Hepatic stellate cell (primary cell): ENCODE results near the gene BCAS3.
A peak's percentile ranks its signal among the peaks of the same experiment; 100 is the strongest.

Experiments used
- DNase-seq: peaks from one replicate; pipeline ENCODE4 v3.0.0; 2011; ENCODE audit warnings: low spot score

Gene BCAS3

GRCh38 chr17:61202564-61202963 lies 524.9 kb downstream of the BCAS3 start:
- no peak for DNase-seq

DNA sequence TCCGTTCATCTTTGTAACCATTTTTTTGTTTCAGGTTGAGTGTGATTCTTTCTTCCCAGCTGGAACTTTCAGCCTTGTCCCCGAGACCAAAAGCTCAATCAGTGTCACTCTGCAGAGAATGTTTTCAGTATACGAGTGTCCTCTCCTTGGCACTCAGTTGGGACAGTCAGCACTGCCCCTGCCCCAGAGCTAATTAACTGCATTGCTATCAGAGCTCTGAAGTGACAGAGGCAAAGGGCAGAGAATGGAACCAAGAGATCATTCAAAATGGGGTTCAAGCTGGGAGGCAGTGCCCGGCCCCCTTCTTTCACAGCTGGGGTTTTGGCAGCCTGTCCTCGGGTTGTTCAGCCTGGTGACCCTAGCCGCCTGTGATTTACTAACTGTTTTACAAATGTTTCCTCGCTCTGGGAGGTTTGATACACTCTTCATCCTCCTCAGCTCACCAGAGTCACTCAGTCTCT lies 526.0 kb downstream of the BCAS3 start:
- no peak for DNase-seq

GRCh38 chr17:61204456-61204855 lies 526.8 kb downstream of the BCAS3 start:
- no peak for DNase-seq

GRCh38 chr17:61205401-61205800 lies 527.8 kb downstream of the BCAS3 start:
- no peak for DNase-seq

- no peak for DNase-seq
These were observed 528.3 kb downstream of the BCAS3 start for GRCh38 chr17:61205931-61206330.

DNA sequence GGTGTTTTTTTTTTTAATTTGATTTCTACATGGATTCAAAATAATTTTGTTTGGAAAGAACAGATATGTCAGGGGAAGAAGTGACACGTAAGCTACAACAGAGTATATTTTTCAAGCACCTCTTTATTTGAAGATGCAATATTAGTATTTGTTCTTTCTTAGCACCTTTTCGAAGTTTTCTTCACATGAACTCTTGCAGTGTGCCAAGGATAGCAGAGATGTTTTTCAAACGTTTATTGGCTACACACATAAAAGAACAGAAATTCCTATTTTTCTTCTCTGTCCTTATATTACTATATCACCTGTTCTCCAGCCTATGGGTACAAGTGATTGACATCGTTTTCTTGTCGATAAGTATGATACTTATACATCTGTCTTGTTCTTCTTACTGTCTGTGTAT lies 529.3 kb downstream of the BCAS3 start:
- no peak for DNase-seq

DNA sequence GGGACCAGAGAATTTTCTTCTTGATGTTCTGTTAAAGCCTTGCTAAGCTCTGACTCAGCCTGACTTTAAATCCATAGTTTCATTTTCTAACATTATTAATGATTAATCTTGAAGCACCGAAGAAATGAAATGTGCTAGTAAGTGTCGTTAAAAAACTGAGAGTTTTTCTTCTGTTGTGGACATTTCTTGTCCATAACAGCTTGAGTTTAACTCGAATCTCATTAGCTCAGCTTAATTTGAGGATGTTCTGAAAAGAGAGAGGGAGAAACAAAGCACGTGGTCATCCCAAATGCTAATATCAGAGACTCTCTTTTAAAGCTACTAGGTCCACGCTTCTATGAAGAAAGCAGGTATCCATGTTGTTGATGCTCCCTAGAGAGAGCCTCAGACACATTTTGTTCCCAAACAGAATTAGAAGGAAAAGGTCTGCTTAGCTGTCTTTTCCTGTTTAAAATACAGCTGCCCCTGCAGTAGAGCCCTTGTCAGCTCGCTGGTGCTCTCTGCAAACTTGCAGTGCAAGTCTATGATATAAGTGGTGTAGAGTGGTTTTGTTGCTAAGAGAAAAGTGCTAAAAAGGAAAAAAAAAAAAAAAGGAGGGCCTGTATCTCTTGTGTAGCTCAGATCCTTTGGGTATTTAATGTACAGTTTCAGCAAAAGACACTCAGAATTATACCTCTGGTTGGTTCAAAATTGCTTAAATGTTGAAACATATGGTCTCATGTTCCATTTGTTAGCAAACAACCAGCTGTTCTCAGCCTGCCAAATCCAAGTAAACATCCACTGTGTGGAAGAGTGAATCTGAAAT lies 530.9 kb downstream of the BCAS3 start:
- no peak for DNase-seq

GRCh38 chr17:61209106-61209439 lies 531.4 kb downstream of the BCAS3 start:
- DNase-seq, result no peak

DNA sequence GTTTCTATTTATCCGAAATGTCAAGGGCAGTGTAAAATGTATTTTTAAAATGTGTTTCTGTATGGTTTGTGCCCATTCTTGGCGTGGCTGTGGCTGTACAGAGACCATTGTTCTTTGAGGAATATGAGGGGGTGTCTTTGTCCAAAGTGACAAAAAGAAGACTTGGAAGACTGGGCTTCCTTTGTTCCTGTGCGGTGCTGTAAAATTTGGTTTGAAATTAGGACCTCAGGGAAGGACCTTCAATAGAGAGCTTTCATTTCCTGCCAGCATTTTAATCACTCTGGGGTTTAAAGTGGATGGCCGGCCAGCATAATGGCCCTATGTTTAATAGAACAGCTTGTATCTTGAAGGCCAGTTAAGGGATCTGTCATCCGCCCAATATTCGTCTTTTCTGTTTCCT lies 531.9 kb downstream of the BCAS3 start:
- no peak for DNase-seq

DNA sequence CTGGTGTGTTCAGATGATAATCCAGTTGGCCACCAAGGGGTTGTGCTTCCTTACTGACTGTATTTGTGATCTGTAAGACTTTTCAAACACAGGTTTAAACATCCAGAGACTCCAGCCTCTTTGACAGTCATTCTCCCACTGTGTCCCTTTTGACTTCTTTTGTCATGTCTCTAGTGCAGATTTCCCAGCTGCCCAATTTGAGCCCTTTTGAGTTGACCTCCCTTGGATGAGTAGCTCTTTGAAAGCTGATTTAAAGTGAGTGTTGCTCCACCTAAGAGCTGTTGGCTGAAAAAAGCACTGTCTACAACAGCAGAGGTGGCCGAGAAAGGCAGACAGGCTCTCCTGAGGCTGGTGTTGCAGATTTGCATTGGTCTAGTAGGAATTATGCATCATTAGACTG lies 533.6 kb downstream of the BCAS3 start:
- no peak for DNase-seq

DNA sequence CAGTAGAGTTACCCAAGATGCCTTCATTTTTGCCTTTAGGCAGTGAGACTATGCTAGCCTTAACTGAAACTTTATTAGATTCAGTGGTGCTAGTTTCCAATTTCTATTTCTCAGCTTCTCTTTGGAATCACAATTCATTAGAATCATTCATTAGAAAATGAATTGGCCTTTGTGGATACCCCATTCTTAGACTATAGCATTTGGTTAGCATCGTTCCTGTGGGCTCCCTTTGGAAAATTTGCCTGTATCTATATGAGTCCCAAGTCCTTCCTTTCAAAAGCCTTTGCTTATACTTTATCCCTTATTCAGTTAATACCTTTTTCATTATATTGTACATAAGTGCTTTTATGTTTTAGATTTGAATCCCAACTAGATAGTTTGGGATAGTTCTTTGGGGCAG lies 535.0 kb downstream of the BCAS3 start:
- DNase-seq, result no peak

- DNase-seq, result no peak
These were observed 537.1 kb downstream of the BCAS3 start for GRCh38 chr17:61214753-61215152.

- no peak for DNase-seq
These were observed 538.4 kb downstream of the BCAS3 start for GRCh38 chr17:61216066-61216465.

- no peak for DNase-seq
These were observed 540.3 kb downstream of the BCAS3 start for GRCh38 chr17:61217878-61218437.

DNA sequence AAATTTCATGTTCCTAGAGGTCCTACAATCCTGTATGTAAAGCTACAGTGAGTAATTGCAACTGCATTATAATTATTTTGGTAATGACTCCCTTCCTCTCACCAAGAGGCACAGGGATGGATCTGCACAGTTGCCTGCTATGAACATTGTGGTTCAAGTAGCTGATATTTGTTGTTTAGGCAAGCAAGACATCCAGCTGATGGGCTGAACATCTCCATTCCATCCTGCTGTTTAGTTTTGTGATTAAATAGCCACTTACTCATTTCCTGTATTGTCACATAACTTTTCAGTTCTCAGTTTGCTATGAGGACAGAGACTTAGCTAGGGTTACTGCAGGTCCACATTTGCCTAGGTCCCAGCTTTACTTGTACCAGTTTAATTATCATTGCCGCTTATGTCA lies 540.8 kb downstream of the BCAS3 start:
- peak; percentile 55 for DNase-seq

GRCh38 chr17:61219460-61219859 lies 541.8 kb downstream of the BCAS3 start:
- DNase-seq, result peak; percentile 61

DNA sequence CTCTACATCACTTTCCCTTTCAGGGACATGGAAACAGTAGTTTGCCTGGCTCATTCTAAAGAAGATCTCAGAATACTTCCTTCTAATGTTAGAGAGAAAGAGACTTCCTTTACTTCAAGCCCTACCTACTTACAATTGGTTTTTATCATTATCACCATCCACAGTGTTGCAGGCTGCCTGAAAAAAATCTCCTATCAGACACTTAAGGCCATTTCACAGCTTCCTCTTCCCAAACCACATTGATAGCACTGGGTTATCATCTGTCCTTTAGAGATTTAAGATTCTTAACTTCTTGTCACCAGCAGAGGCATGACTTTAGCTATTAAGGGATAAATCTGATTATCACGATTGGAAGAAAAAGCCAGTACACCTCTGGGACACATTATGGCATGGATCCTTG lies 543.5 kb downstream of the BCAS3 start:
- no peak for DNase-seq

DNA sequence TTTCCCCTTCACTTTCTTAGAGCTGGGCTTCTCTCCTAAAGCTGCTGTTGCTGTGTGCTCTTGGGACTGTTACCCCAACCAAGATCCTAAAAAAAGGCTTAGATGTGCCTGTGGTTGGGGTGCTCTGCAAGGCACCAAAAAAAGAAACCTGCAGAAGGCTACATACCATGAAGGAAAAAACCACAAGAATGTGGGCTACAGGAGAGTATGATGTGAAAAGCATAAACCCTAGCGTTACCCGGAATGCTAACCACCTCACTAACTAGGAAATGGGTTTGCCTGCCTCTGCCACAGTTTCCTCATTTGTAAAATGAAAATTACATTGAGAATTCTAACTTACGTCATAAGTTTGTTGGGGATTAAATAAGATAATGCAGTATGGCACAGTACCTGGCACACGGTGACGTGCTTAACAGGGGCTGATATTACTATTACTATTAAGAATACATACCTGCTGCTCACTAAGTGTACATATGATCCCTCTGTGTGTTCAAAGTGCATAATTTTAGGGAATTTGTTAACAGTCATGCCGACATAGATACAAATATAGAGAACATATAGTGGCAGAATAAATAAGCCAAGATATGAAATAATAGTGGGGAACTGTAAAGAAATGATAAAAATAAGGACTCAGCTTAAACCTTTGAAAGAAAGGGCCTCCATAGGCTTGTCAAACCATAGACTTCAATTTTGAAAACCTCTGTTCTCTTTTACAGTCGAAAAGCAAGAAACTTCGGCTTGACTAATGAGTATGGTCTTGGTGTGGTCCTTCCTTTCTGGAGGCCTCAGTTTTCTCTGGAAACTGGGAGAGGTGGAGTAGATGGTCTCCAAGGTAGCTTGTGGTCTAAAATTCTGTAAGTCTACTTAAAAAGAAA lies 544.2 kb downstream of the BCAS3 start:
- no peak for DNase-seq

GRCh38 chr17:61223725-61224124 lies 546.1 kb downstream of the BCAS3 start:
- DNase-seq, result no peak

DNA sequence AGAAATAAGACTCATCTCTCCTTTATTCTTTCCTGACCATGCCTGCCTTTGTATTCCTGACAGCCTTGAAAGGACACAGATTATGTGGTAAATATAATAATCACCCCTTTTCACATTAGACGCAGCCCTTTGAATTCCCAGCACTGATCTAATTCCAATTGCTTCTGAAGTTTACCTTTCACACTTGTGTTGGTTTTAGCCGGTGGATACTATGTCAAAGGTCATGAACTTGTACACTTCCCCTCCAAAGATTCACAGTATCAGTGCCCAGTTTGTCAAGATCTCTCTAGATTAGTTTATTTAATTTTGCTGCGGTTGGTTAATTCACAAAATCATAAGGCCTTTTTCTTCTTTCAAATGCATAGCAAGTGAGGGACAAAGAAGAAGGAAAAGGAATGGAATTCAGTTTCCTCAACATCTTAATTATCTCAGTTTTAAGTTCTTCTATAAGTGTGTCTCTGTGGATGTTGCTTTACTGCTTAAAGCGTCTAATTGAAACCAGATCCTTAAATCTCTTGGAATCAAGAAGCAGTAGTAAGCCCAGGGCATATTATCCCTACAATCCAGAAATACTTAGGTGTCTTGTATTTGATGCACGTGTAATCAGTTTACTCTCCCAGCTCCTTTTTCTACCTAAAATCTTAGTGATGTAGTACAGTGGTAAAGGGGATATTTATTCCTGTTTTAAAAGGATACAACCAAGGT lies 547.7 kb downstream of the BCAS3 start:
- DNase-seq, result no peak

DNA sequence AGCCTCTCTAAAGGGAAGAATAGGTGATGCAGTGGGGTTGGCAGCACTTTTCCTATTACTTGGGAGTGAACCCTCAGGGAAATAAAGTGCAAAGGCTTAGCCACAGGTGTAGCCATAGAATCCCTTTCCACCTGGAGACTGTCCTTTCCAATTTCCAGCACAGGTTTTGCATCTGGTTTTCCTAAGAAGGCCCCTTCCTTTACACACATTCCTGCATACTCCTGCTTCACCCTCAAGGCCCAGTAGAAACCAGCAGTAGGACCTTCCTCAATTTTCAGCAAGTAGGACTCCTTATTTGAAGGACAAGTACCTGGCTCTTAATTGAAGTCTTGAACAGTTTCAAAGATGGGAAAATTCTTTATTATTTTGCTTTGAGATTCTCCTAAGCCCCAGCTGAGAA lies 550.2 kb downstream of the BCAS3 start:
- DNase-seq, result no peak

GRCh38 chr17:61230461-61230860 lies 552.8 kb downstream of the BCAS3 start:
- no peak for DNase-seq
